Measurements from ENCODE around the gene LIPF.

LIPF gene

GRCh38 chr10:88664142-88664541 lies at the start of gene LIPF:
Gene LIPF, plus strand, starts transcription at chr10:88664442. Its CDS starts 2,856 bp downstream, at chr10:88667298.
- no peak for TF ChIP-seq ARNTL (CRISPR knock-in tag; IDR thresholded peaks at IDR 0.05; ENCODE audit: borderline replicate concordance, low read depth)
- no peak for TF ChIP-seq ZFP30 (CRISPR knock-in tag; IDR thresholded peaks at IDR 0.05)
- TF ChIP-seq SNAI2 (CRISPR knock-in tag; IDR thresholded peaks at IDR 0.05) = no peak
- TF ChIP-seq RARB (CRISPR knock-in tag; IDR thresholded peaks at IDR 0.05) = no peak
- no peak for TF ChIP-seq BACH2 (CRISPR knock-in tag; IDR thresholded peaks at IDR 0.05; ENCODE audit: borderline replicate concordance)
- no peak for TF ChIP-seq ZNF8 (CRISPR knock-in tag; IDR thresholded peaks at IDR 0.05)
- TF ChIP-seq ESRRG (CRISPR knock-in tag; IDR thresholded peaks at IDR 0.05) = no peak
- TF ChIP-seq CSRNP3 (CRISPR knock-in tag; IDR thresholded peaks at IDR 0.05) = no peak
- no peak for TF ChIP-seq ISL1 (CRISPR knock-in tag; IDR thresholded peaks at IDR 0.05)
- TF ChIP-seq OSR1 (CRISPR knock-in tag; IDR thresholded peaks at IDR 0.05) = no peak
- no peak for TF ChIP-seq ZFP3 (CRISPR knock-in tag; IDR thresholded peaks at IDR 0.05)
- ATAC-seq = no peak

- no peak for ATAC-seq
- TF ChIP-seq CSRNP3 (CRISPR knock-in tag; IDR thresholded peaks at IDR 0.05) (no peak), ZC3H10 (CRISPR knock-in tag; IDR thresholded peaks at IDR 0.05) (no peak), RARB (CRISPR knock-in tag; IDR thresholded peaks at IDR 0.05) (no peak), ZFP3 (CRISPR knock-in tag; IDR thresholded peaks at IDR 0.05) (no peak), ARNTL (CRISPR knock-in tag; IDR thresholded peaks at IDR 0.05; ENCODE audit: borderline replicate concordance, low read depth) (no peak), ESRRG (CRISPR knock-in tag; IDR thresholded peaks at IDR 0.05) (no peak), SNAI2 (CRISPR knock-in tag; IDR thresholded peaks at IDR 0.05) (no peak), TOX (CRISPR knock-in tag; IDR thresholded peaks at IDR 0.05; ENCODE audit: borderline replicate concordance) (no peak), CSDC2 (CRISPR knock-in tag; IDR thresholded peaks at IDR 0.05) (no peak), ISL1 (CRISPR knock-in tag; IDR thresholded peaks at IDR 0.05) (no peak), PPARA (CRISPR knock-in tag; IDR thresholded peaks at IDR 0.05; ENCODE audit: borderline replicate concordance) (no peak), ZNF70 (CRISPR knock-in tag; IDR thresholded peaks at IDR 0.05) (no peak), ZNF565 (CRISPR knock-in tag; conservative IDR thresholded peaks at IDR 0.05; ENCODE audit: low read depth) (no peak), ZFP30 (CRISPR knock-in tag; IDR thresholded peaks at IDR 0.05) (no peak), TCF4 (CRISPR knock-in tag; IDR thresholded peaks at IDR 0.05; ENCODE audit: borderline replicate concordance) (no peak), ZNF8 (CRISPR knock-in tag; IDR thresholded peaks at IDR 0.05) (no peak), GLIS3 (CRISPR knock-in tag; IDR thresholded peaks at IDR 0.05) (no peak), OSR1 (CRISPR knock-in tag; IDR thresholded peaks at IDR 0.05) (no peak)
These were observed 47.8 kb upstream of the LIPF start for GRCh38 chr10:88616250-88616977.

GRCh38 chr10:88617772-88618300 lies 46.4 kb upstream of the LIPF start:
- no peak for ATAC-seq
- no peak for TF ChIP-seq OSR1 (CRISPR knock-in tag; IDR thresholded peaks at IDR 0.05)
- TF ChIP-seq TCF4 (CRISPR knock-in tag; IDR thresholded peaks at IDR 0.05; ENCODE audit: borderline replicate concordance) = peak; percentile 73; the same call in 1 of the 2 replicates
- TF ChIP-seq TSHZ2 (CRISPR knock-in tag; IDR thresholded peaks at IDR 0.05) = peak; percentile 48; the same call in 1 of the 2 replicates

GRCh38 chr10:88618496-88618895 lies 45.7 kb upstream of the LIPF start:
- ATAC-seq = no peak
- TF ChIP-seq GLIS3 (CRISPR knock-in tag; IDR thresholded peaks at IDR 0.05) (no peak), ZNF70 (CRISPR knock-in tag; IDR thresholded peaks at IDR 0.05) (no peak)

- no peak for ATAC-seq
- no peak for TF ChIP-seq RARB (CRISPR knock-in tag; IDR thresholded peaks at IDR 0.05)
- no peak for TF ChIP-seq PATZ1 (CRISPR knock-in tag; IDR thresholded peaks at IDR 0.05; ENCODE audit: borderline replicate concordance)
- no peak for TF ChIP-seq ESRRG (CRISPR knock-in tag; IDR thresholded peaks at IDR 0.05)
- no peak for TF ChIP-seq CSDC2 (CRISPR knock-in tag; IDR thresholded peaks at IDR 0.05)
- no peak for TF ChIP-seq TSHZ2 (CRISPR knock-in tag; IDR thresholded peaks at IDR 0.05)
These were observed 43.8 kb upstream of the LIPF start for GRCh38 chr10:88620441-88620840.
